Epithelial cell of proximal tubule (primary cell): ENCODE results near the gene GCFC2. TPM values are rescaled to one million over a fixed set of nuclear protein-coding genes. Genes with fewer than 3 reads are reported as not detected.

Experiments used
- DNase-seq: peaks from one replicate; pipeline ENCODE4 v3.0.0-alpha.2; 2011; ENCODE audit warnings: low read depth
- H3K4me3 ChIP-seq: 2 replicates; pipeline ENCODE4 v1.5.1; 2011; ENCODE audit warnings: low read depth, mild to moderate bottlenecking, low read length
- total RNA-seq: library from RNA; depleted of rRNA; stranded (reverse); fragments of >200 nt; gene quantifications from 2 replicates; pipeline ENCODE4 v1.2.3, GENCODE V29; 2015
- TF ChIP-seq, protein P1 (sequence below): conservative IDR thresholded peaks from 2 replicates; pipeline ENCODE4 v1.5.1; 2012; ENCODE audit warnings: low read depth, mild to moderate bottlenecking, low read length

The GCFC2 gene
- total RNA-seq, 1 donor from 2014 or later, result 21.2 TPM

DNA sequence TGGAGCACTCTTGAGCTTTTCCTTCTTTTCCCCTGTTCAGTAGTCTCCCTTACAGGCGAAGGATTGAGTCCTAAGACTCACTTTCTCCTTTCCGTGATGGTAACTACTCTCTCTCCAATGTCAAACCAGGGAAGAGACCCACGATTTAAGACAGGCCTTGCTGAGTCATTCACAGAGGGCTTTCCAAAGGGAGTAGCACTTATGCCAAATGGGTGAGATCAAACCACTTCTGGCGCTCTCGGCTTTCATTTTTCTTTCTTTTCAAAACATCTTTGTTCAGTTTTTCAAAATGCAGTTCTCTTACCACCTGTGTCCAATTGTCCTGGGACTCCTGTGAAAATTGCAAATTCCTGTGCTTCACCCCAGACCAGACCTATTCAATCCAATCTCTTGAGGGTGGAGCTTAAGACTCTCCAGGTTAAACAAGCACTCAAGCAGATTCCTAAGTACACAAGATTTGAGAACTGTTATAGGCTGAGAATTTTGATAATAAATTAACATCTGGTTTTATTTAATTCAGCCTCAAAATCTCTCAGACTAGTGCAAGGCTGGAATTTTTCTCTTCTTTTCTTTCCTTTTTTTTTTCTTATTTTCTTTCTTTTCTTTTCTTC is 78.5 kb downstream of the GCFC2 start:
- no peak for DNase-seq
- no peak overlapping the region for H3K4me3 ChIP-seq
- TF ChIP-seq, protein P1, sequence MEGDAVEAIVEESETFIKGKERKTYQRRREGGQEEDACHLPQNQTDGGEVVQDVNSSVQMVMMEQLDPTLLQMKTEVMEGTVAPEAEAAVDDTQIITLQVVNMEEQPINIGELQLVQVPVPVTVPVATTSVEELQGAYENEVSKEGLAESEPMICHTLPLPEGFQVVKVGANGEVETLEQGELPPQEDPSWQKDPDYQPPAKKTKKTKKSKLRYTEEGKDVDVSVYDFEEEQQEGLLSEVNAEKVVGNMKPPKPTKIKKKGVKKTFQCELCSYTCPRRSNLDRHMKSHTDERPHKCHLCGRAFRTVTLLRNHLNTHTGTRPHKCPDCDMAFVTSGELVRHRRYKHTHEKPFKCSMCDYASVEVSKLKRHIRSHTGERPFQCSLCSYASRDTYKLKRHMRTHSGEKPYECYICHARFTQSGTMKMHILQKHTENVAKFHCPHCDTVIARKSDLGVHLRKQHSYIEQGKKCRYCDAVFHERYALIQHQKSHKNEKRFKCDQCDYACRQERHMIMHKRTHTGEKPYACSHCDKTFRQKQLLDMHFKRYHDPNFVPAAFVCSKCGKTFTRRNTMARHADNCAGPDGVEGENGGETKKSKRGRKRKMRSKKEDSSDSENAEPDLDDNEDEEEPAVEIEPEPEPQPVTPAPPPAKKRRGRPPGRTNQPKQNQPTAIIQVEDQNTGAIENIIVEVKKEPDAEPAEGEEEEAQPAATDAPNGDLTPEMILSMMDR, result no peak

DNA sequence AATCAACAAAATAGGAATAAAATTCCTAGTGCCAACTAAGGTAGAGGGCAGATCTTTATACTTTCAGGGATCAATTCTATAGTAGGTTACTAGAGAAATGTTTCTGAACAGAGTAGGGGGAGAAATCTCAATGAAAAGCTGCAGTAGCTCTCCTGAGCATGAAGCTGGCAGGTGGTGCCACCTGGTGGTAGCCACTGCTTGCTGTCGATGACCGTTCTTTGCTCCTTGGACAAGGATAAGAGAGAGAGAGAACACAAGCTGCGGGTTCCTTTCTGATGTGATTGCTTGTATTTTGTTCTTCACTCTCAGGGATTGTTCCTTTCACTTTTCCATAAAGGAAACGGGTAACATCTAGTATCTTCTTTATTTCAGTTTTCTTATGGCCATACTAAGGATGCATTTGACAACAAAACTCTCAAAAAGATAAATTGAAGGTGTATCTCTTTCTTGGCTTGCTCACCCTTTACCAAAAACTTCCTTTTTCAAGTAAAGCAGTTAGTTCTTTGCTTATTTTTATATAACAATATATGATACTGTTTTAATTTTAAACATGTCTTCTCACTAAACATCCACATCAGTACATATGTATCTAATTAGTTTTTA is 82.7 kb downstream of the GCFC2 start:
- no peak overlapping the region for H3K4me3 ChIP-seq
- TF ChIP-seq, protein P1, result peak; percentile 99
- DNase-seq, result no peak

DNA sequence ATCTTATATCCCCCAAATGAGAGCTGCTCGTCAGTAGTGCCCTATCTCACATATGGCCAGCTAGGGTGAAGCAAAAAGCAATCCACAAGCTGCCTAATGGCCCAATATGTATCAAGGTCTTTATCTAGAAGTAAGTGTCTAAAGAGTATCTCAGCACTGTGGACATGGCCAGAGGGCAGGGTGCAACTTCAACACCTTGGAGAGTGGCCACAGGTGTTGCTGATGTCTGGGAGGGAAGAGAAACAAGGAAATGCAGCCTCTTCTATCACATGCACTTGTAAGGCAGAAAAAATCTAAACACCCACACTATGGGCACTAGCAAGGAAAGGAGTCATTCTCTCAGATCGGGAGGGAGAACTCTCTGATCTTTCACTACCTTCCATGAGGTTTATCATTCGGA is 87.8 kb downstream of the GCFC2 start:
- DNase-seq, result no peak
- TF ChIP-seq, protein P1, result no peak

DNA sequence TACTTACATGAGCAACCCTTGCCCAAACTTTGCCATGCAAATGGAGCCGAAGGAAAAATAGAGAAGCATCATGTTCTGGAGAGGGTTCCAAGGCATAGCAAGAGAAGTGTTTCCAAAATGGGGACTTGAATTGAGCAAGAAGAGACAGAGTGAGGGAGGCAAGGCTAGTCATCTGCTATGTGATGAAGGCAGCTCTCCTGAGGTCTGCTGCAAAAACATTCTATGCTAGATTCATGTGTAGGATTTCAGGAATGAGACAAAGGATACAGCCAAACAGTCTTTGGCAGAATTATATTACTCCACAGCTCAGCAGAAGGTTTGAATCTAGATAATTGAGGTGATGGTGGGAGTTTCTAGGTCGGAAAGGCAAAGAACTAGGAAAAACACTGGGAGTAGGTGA is 88.2 kb downstream of the GCFC2 start:
- H3K4me3 ChIP-seq, result no peak overlapping the region
- TF ChIP-seq, protein P1, result no peak
- DNase-seq, result no peak

More for the DNA sequence above, 87.8 kb downstream of the GCFC2 start:
- no peak overlapping the region for H3K4me3 ChIP-seq

DNA sequence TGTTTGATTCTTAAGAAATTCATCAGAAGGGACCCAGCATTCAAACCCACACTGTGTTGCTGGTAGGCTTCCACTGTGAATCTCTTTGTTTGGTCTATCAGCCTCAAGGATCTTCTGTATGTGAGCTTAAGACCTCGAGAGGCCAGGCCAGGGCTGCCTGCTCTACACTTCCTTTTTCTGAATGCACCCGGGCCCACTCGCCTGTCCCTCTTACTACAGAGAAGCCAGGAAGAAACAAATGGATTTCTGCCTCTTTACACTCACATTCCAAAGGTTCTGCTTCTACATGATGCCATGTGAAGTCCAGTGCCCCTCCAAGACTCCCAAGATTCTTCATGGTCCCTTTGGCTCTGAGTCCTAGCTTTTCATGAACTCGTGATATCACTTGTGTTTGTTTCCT is 89.5 kb downstream of the GCFC2 start:
- H3K4me3 ChIP-seq, result no peak overlapping the region
- DNase-seq, result no peak
- TF ChIP-seq, protein P1, result no peak

DNA sequence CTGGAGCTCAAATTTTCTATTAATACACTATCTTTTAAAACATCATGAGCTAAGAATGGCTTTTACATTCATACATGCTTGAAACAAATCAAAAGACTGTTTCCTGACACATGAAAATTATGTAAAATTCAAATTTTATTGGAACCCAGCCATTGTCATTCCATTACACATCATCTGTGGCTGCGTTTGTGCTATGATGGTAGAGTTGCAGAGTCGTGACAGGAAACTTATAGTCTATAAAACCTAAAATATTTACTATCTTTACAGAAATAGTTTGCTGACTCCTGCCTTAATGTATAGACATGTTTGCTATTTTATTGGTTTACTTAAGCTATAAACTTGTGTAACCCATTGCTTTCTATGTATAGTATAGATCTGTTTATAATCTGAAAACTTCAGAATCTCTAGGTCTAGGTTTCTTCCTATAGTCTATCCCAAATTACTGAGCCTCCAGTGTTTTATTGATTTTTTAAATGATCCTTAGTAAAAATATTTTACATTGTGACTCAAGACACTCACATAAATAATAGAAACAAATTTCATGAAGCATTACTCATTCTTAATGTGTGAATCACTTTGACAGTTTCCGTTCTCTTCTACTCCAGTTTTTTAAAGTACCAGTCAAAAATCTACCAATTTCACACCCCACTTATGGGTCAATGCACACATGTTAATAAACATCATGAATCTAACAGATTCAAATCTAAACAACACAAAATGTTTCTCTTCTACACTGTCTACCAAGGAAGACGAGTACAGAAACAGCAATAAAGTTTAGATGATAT is 90.6 kb downstream of the GCFC2 start:
- no peak overlapping the region for H3K4me3 ChIP-seq
- TF ChIP-seq, protein P1, result no peak
- DNase-seq, result no peak

DNA sequence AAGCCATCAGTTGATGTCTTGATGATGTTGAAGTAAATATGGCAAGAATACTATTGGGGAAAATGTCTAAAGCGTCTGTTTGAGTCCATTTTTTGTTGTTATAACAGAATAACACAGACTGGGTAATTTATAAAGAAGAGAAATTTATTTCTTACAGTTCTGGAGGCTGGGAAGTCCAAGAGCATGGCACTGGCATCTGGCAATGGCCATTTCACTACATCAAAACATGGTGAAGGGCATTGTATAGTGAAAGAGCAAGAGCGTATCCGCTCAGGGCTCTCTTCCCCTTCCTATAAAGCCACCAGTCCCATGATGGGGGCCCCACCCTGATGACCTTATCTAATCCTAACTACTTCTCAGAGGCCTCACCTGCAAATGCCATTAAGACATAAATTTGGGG is 93.8 kb downstream of the GCFC2 start:
- H3K4me3 ChIP-seq, result no peak overlapping the region
- TF ChIP-seq, protein P1, result no peak
- DNase-seq, result no peak
